CD14-positive monocyte (primary cell): ENCODE results near the gene PRDM1. TPM values are rescaled to one million over a fixed set of nuclear protein-coding genes. Genes with fewer than 3 reads are reported as not detected.
A peak's percentile ranks its signal among the peaks of the same experiment; 100 is the strongest.

Experiments used
- DNase-seq, 3 donors: peaks; one replicate each; pipeline ENCODE4 v3.0.0-alpha.2; 2011 to 2022
- H2AFZ ChIP-seq: 2 replicates; pipeline ENCODE4 v1.6.0; 2012; ENCODE audit warnings: mild to moderate bottlenecking, low read depth, low read length, inconsistent platforms; ENCODE audit not compliant: insufficient read depth, poor library complexity, severe bottlenecking
- H3K27ac ChIP-seq, 2 donors: 1 replicate in 1 of 2; 2 replicates in 1 of 2; pipeline ENCODE4 v1.5.1; 2012 to 2013; ENCODE audit warnings: low read length in 2 of 2, control low read depth in 1 of 2, inconsistent platforms in 1 of 2, low read depth in 1 of 2, mild to moderate bottlenecking in 1 of 2
- H3K27me3 ChIP-seq, 2 donors: one replicate each; pipeline versions ENCODE4 v1.6.0 to v1.6.1; 2011 to 2013; ENCODE audit warnings: low read length in 2 of 2; ENCODE audit not compliant: control insufficient read depth in 2 of 2, insufficient read depth in 2 of 2
- H3K36me3 ChIP-seq, 2 donors: replicated peaks in 1 of 2; 1 replicate in 1 of 2; 2 replicates in 1 of 2; pipeline versions ENCODE4 v1.5.1 to v1.6.1; 2012 to 2013; ENCODE audit warnings: low read length in 2 of 2, control low read depth in 1 of 2, inconsistent platforms in 1 of 2, mild to moderate bottlenecking in 1 of 2; ENCODE audit not compliant: insufficient read depth in 2 of 2, control insufficient read depth in 1 of 2
- H3K4me1 ChIP-seq, 2 donors: 1 replicate in 1 of 2; 2 replicates in 1 of 2; pipeline versions ENCODE4 v1.5.1 to v1.6.1; 2012 to 2013; ENCODE audit warnings: low read length in 2 of 2, control low read depth in 1 of 2, inconsistent platforms in 1 of 2, mild to moderate bottlenecking in 1 of 2, moderate library complexity in 1 of 2; ENCODE audit not compliant: insufficient read depth in 2 of 2, control insufficient read depth in 1 of 2
- H3K4me2 ChIP-seq: replicated peaks from 2 replicates; pipeline ENCODE3; 2012; ENCODE audit warnings: low read length, moderate library complexity, mild to moderate bottlenecking; ENCODE audit not compliant: poor library complexity, severe bottlenecking; ENCODE audit errors: extremely low read depth
- H3K4me3 ChIP-seq, 3 experiments: fragments of 200-600 bp in 1 of 3; sonication (generic) in 1 of 3; replicated peaks in 1 of 3; 1 replicate in 2 of 3; 2 replicates in 1 of 3; pipeline ENCODE4 v1.5.1; 2011 to 2013; ENCODE audit warnings: low read length in 3 of 3, mild to moderate bottlenecking in 3 of 3, control low read depth in 2 of 3, low read depth in 2 of 3, inconsistent platforms in 1 of 3, moderate library complexity in 1 of 3
- H3K79me2 ChIP-seq: 2 replicates; pipeline ENCODE4 v1.6.0; 2012; ENCODE audit warnings: mild to moderate bottlenecking, control low read depth, inconsistent platforms, low read length, moderate library complexity; ENCODE audit not compliant: insufficient read depth
- H3K9ac ChIP-seq: 2 replicates; pipeline ENCODE4 v1.6.0; 2017; ENCODE audit warnings: low read length, mild to moderate bottlenecking; ENCODE audit not compliant: insufficient read depth, poor library complexity, severe bottlenecking
- H3K9me3 ChIP-seq, 2 donors: replicated peaks in 1 of 2; 1 replicate in 1 of 2; 2 replicates in 1 of 2; pipeline versions ENCODE4 v1.5.1 to v1.6.1; 2012 to 2013; ENCODE audit warnings: low read length in 2 of 2, control low read depth in 1 of 2; ENCODE audit not compliant: control insufficient read depth in 1 of 2, insufficient read depth in 1 of 2
- H4K20me1 ChIP-seq: 2 replicates; pipeline ENCODE4 v1.6.0; 2012; ENCODE audit warnings: mild to moderate bottlenecking, low read length, control low read depth, moderate library complexity; ENCODE audit not compliant: insufficient read depth
- H3K27ac Mint-ChIP-seq, 7 donors: one replicate each; pipeline ENCODE4 v1.8.0; 2020; ENCODE audit warnings: mild to moderate bottlenecking in 7 of 7, mixed read lengths in 7 of 7, moderate library complexity in 6 of 7, inconsistent platforms in 2 of 7
- H3K27me3 Mint-ChIP-seq, 3 donors: one replicate each; pipeline ENCODE4 v1.8.0; 2021 to 2022; ENCODE audit warnings: low read depth in 3 of 3, mild to moderate bottlenecking in 3 of 3, mixed read lengths in 3 of 3, moderate library complexity in 3 of 3, inconsistent platforms in 1 of 3
- H3K36me3 Mint-ChIP-seq, 2 donors: one replicate each; pipeline ENCODE4 v1.8.0; 2020; ENCODE audit warnings: mixed read lengths in 2 of 2, inconsistent platforms in 1 of 2, mild to moderate bottlenecking in 1 of 2
- H3K4me1 Mint-ChIP-seq: one replicate; pipeline ENCODE4 v1.8.0; 2020; ENCODE audit warnings: mild to moderate bottlenecking, mixed read lengths
- H3K4me3 Mint-ChIP-seq, 2 donors: one replicate each; pipeline ENCODE4 v1.8.0; 2020; ENCODE audit warnings: mild to moderate bottlenecking in 2 of 2, mixed read lengths in 2 of 2, moderate library complexity in 1 of 2
- H3K9me3 Mint-ChIP-seq, 7 donors: one replicate each; pipeline ENCODE4 v1.8.0; 2020 to 2022; ENCODE audit warnings: mixed read lengths in 7 of 7, mild to moderate bottlenecking in 6 of 7, moderate library complexity in 6 of 7, inconsistent platforms in 2 of 7
- WGBS: methylation state at CpG from one replicate; pipeline ENCODE4 v1.1.5; 2013; ENCODE audit warnings: missing lambda C conversion rate; ENCODE audit not compliant: insufficient coverage; 5-methylcytosine and 5-hydroxymethylcytosine counted together
- intact Hi-C, 2 donors: fragments of 100-400 bp; cut with micrococcal nuclease; formaldehyde crosslinking; loops; one replicate each; pipeline versions ENCODE4 v1.15.0 to v1.15.1; 2023
- polyA plus RNA-seq, 3 donors: library from polyadenylated mRNA; depleted of rRNA in 1 of 3; unstranded in 2 of 3; stranded (reverse) in 1 of 3; fragments of 300-500 nt in 2 of 3; fragments of >200 nt in 1 of 3; fragmentation: Illumina TruSeq in 2 of 3; gene quantifications; 1 replicate in 2 of 3; 2 replicates in 1 of 3; pipeline ENCODE4 v1.2.3, GENCODE V29; 2012 to 2021
- TF ChIP-seq, protein P1 (sequence below): fragments of 200-600 bp; IDR thresholded peaks from one replicate; pipeline ENCODE4 v1.8.0; 2022; ENCODE audit warnings: antibody characterized with exemption, mild to moderate bottlenecking

The PRDM1 gene
- polyA plus RNA-seq, 3 donors, result 1.8 to 14.9 (median 5.2) TPM

DNA sequence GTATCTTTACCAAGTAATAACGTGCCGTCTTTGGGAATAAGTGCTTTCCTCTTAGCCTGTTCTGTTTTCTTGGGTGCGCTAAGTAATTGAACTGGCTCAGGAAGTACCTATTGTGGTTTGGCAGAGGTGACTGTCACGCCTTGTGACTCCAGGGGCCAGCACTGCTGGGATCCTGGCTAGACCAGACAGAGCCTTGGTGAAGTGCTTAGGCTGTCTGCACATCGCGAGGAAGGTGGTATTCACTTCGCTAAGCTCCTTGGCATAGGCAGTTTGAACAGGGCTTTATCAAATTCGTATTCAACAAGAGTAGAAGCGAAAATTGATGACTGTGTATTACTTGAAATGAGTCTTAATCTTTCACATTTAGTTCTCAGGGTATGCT lies 17.6 kb downstream of the PRDM1 start:
- H3K27me3 ChIP-seq, result no peaks in the 10 kb centered on the region
- Mint-ChIP-seq H3K27me3 (no peaks in the 10 kb centered on the region), H3K9me3 (peaks cover 0 to 8% (median 3%) of the 10 kb centered on the region in 7 donors), H3K27ac (no peak overlapping the region), H3K4me1 (peaks cover 27% of the 10 kb centered on the region), H3K36me3 (peaks cover 54 to 57% of the 10 kb centered on the region in 2 donors), H3K4me3 (peak overlapping the region; percentile 62 to 82)
- peak overlapping the region; percentile 61 for H2AFZ ChIP-seq
- peak overlapping the region; percentile 24 for H3K9ac ChIP-seq
- H3K9me3 ChIP-seq, result no peaks in the 10 kb centered on the region
- peak overlapping the region; percentile 53 for H3K4me2 ChIP-seq
- H3K27ac ChIP-seq, result no peak overlapping the region
- peaks cover 18 to 54% of the 10 kb centered on the region in 2 donors for H3K36me3 ChIP-seq
- 11% methylated on average over 5 of the region's 9 CpGs for WGBS
- intact Hi-C loops, result no loop called here
- TF ChIP-seq, protein P1, sequence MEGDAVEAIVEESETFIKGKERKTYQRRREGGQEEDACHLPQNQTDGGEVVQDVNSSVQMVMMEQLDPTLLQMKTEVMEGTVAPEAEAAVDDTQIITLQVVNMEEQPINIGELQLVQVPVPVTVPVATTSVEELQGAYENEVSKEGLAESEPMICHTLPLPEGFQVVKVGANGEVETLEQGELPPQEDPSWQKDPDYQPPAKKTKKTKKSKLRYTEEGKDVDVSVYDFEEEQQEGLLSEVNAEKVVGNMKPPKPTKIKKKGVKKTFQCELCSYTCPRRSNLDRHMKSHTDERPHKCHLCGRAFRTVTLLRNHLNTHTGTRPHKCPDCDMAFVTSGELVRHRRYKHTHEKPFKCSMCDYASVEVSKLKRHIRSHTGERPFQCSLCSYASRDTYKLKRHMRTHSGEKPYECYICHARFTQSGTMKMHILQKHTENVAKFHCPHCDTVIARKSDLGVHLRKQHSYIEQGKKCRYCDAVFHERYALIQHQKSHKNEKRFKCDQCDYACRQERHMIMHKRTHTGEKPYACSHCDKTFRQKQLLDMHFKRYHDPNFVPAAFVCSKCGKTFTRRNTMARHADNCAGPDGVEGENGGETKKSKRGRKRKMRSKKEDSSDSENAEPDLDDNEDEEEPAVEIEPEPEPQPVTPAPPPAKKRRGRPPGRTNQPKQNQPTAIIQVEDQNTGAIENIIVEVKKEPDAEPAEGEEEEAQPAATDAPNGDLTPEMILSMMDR, result no peak
- H3K79me2 ChIP-seq, result no peaks in the 10 kb centered on the region
- peak overlapping the region in 2 of 3 experiments; percentile 16 to 56 for H3K4me3 ChIP-seq
- peaks cover 9 to 17% of the 10 kb centered on the region in 2 donors for H3K4me1 ChIP-seq
- peak in 1 of 3 donors; percentile 30 for DNase-seq
- no peaks in the 10 kb centered on the region for H4K20me1 ChIP-seq

DNA sequence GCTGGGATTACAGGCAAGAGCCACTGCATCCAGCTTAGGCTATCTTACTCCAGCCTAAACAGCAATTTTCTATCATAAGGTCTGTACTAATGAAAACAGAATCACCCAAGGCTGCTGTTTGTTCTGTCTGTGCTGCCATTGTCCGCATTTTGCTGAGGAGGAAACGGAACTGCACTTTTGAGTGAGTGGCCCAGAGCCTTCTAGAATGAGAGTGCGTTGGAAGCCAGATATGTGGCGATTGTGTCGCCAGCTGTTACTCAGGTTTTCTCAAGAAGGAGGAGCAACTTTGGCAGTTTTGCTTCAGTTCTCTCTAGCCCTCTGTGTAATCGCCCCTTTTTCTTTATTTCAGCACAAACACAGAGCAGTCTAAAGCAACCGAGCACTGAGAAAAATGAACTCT lies 18.3 kb downstream of the PRDM1 start:
- Histone ChIP-seq H3K36me3 (peaks cover 18 to 54% of the 10 kb centered on the region in 2 donors), H3K79me2 (no peaks in the 10 kb centered on the region), H3K4me1 (peaks cover 6 to 11% of the 10 kb centered on the region in 2 donors), H3K4me2 (no peak overlapping the region), H3K27me3 (no peaks in the 10 kb centered on the region), H3K9me3 (no peaks in the 10 kb centered on the region), H3K4me3 (no peak overlapping the region), H2AFZ (no peak overlapping the region), H3K9ac (no peak overlapping the region), H3K27ac (no peak overlapping the region), H4K20me1 (no peaks in the 10 kb centered on the region)
- 100% methylated on average over 5 of the region's 7 CpGs for WGBS
- H3K36me3 Mint-ChIP-seq, result peaks cover 48 to 54% of the 10 kb centered on the region in 2 donors
- TF ChIP-seq, protein P1, result no peak
- H3K9me3 Mint-ChIP-seq, result peaks cover 0 to 8% (median 3%) of the 10 kb centered on the region in 7 donors
- peaks cover 20% of the 10 kb centered on the region for H3K4me1 Mint-ChIP-seq
- H3K27ac Mint-ChIP-seq, result no peak overlapping the region
- intact Hi-C loops, result no loop called here
- no peak overlapping the region for H3K4me3 Mint-ChIP-seq
- DNase-seq, result no peak
- no peaks in the 10 kb centered on the region for H3K27me3 Mint-ChIP-seq
